ENCODE results near the gene TRIM38. TPM values are rescaled to one million over a fixed set of nuclear protein-coding genes. Genes with fewer than 3 reads are reported as not detected.

The TRIM38 gene
- total and polyA plus RNA-seq, 4 donors: 7.2 to 18.0 (median 10.1) TPM

DNA sequence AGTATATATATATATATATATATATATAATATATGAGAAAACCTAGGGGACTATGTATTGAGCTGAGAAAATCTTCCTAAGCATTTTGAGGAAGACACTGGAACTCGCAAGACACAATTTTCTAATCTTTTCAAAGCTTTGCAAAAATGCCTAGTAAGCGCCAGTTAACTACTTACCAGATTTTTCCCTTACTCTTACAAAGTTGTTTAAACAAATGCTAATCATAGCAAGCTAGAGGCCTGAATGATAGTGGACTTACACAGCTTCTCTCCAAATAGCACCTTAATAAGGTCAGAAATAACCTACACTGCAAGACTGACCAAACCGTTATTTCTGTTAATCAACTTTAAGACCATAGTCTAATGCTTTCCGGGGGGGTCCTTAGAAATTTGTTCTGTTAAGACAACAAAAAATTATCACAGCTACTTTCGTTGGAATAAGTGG is 68.6 kb downstream of the TRIM38 start:
- Histone ChIP-seq H3K27ac (ENCODE audit: low read depth in 1 of 2, low read length in 1 of 2) (no peak overlapping the region), H3K4me1 (ENCODE audit: control insufficient read depth in 5 of 5, insufficient read depth in 5 of 5, low read length in 5 of 5) (peaks cover 0 to 26% (median 8%) of the 10 kb centered on the region in 5 donors), H3K36me3 (ENCODE audit: control insufficient read depth in 4 of 4, insufficient read depth in 4 of 4, low read length in 4 of 4) (no peaks in the 10 kb centered on the region), H3K9me3 (ENCODE audit: control insufficient read depth in 4 of 4, insufficient read depth in 3 of 4, low read length in 3 of 4) (no peaks in the 10 kb centered on the region), H3K27me3 (ENCODE audit: control insufficient read depth in 3 of 3, insufficient read depth in 3 of 3, low read length in 2 of 3) (no peaks in the 10 kb centered on the region), H3K9ac (ENCODE audit: insufficient read depth in 1 of 2, low read length in 2 of 2) (peak overlapping the region; percentile 57 to 93), H3K4me3 (no peak overlapping the region)
- DNase-seq (peak in 1 of 3 donors; percentile 63), ATAC-seq (ENCODE audit: insufficient read depth, low FRiP score) (no peak)
- TF ChIP-seq, protein P1, sequence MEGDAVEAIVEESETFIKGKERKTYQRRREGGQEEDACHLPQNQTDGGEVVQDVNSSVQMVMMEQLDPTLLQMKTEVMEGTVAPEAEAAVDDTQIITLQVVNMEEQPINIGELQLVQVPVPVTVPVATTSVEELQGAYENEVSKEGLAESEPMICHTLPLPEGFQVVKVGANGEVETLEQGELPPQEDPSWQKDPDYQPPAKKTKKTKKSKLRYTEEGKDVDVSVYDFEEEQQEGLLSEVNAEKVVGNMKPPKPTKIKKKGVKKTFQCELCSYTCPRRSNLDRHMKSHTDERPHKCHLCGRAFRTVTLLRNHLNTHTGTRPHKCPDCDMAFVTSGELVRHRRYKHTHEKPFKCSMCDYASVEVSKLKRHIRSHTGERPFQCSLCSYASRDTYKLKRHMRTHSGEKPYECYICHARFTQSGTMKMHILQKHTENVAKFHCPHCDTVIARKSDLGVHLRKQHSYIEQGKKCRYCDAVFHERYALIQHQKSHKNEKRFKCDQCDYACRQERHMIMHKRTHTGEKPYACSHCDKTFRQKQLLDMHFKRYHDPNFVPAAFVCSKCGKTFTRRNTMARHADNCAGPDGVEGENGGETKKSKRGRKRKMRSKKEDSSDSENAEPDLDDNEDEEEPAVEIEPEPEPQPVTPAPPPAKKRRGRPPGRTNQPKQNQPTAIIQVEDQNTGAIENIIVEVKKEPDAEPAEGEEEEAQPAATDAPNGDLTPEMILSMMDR (IDR thresholded peaks at IDR 0.05; ENCODE audit: control extremely low read depth, extremely low read depth): no peak
- 28 to 42% methylated on average over 5 of the region's 5 CpGs for WGBS, 2 donors

DNA sequence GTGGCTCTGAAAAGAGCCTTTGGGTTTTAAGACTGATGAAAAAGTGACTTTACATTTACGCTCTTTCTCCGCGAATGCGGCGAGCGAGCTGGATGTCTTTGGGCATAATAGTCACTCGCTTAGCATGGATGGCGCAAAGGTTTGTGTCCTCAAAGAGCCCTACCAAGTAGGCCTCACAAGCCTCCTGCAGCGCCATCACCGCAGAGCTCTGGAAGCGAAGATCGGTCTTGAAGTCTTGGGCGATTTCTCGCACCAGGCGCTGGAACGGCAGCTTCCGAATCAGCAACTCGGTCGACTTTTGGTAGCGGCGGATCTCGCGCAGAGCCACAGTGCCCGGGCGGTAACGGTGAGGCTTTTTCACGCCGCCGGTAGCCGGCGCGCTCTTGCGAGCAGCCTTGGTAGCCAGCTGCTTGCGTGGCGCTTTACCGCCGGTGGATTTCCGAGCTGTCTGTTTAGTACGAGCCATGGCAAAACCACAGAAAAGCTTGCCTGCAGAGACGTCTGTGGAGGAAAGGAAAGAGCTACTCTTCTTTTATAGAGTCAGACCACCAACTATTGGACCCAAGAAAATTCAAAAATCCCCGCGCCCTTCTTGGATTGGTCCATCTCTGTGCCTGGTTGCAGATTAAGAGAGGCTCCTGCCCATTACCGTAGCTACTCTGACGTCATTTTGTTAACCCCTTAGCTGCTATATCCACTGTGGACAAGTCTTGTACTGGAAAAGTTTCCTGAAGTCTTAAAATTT is 69.2 kb downstream of the TRIM38 start:
- Histone ChIP-seq H3K9ac (ENCODE audit: insufficient read depth in 1 of 2, low read length in 2 of 2) (peak overlapping the region; percentile 66 to 93), H3K9me3 (ENCODE audit: control insufficient read depth in 4 of 4, insufficient read depth in 3 of 4, low read length in 3 of 4) (no peaks in the 10 kb centered on the region), H3K27me3 (ENCODE audit: control insufficient read depth in 3 of 3, insufficient read depth in 3 of 3, low read length in 2 of 3) (no peaks in the 10 kb centered on the region), H3K4me3 (peak overlapping the region; percentile 36), H3K36me3 (ENCODE audit: control insufficient read depth in 4 of 4, insufficient read depth in 4 of 4, low read length in 4 of 4) (no peaks in the 10 kb centered on the region), H3K4me1 (ENCODE audit: control insufficient read depth in 5 of 5, insufficient read depth in 5 of 5, low read length in 5 of 5) (peaks cover 0 to 26% (median 8%) of the 10 kb centered on the region in 5 donors), H3K27ac (ENCODE audit: low read depth in 1 of 2, low read length in 1 of 2) (peak overlapping the region in 1 of 2 donors; percentile 66)
- WGBS, 2 donors: 3 to 4% methylated on average over 44 of the region's 44 CpGs
- TF ChIP-seq, protein P1 (IDR thresholded peaks at IDR 0.05; ENCODE audit: control extremely low read depth, extremely low read depth): no peak
- ATAC-seq (ENCODE audit: insufficient read depth, low FRiP score): peak; percentile 61
- peak; percentile 96 to 99 (median 99) for DNase-seq

DNA sequence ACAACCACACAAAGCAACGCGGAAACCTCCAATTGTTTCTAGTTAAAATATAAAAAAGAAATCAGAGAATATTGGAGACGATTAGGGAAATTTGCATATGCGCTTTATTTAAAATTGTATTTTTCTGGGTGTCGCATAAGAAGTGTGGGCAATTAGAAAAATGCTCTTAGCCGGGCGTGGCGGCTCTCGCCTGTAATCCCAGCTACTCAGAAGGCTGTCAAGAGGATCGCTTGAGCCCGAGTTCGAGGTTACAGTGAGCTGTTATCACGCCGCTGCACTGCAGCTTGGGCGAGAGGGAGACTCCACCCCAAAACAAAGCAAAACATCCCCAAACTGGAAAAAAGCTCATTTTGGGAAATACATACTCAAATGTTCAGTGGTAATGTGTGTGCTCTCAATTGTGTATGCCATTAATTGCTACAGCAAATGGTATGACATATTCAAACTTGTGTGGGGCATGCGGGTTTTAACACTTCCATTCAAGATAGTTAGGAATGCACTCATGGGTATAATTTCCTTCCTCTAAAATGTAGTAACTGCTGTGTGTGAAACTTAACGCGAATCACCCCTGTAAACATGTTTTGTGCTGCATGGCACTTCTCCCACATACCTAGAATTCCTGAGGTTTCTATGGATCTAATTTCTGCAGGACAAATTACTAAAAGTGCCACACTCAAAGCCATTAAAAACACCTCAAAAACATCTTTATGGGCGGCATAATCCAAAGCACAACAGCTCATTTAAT is 69.9 kb downstream of the TRIM38 start:
- TF ChIP-seq, protein P1 (IDR thresholded peaks at IDR 0.05; ENCODE audit: control extremely low read depth, extremely low read depth): no peak
- peak overlapping the region; percentile 66 to 93 for H3K9ac ChIP-seq (ENCODE audit: insufficient read depth in 1 of 2, low read length in 2 of 2)
- no peaks in the 10 kb centered on the region for H3K9me3 ChIP-seq (ENCODE audit: control insufficient read depth in 4 of 4, insufficient read depth in 3 of 4, low read length in 3 of 4)
- no peaks in the 10 kb centered on the region for H3K36me3 ChIP-seq (ENCODE audit: control insufficient read depth in 4 of 4, insufficient read depth in 4 of 4, low read length in 4 of 4)
- peaks cover 0 to 24% (median 8%) of the 10 kb centered on the region in 5 donors for H3K4me1 ChIP-seq (ENCODE audit: control insufficient read depth in 5 of 5, insufficient read depth in 5 of 5, low read length in 5 of 5)
- H3K4me3 ChIP-seq: no peak overlapping the region
- H3K27me3 ChIP-seq (ENCODE audit: control insufficient read depth in 3 of 3, insufficient read depth in 3 of 3, low read length in 2 of 3): no peaks in the 10 kb centered on the region
- peak; percentile 1 for ATAC-seq (ENCODE audit: insufficient read depth, low FRiP score)
- WGBS, 2 donors: 0% methylated on average over 19 of the region's 19 CpGs
- peak; percentile 64 to 82 (median 75) for DNase-seq
- peak overlapping the region; percentile 76 to 90 for H3K27ac ChIP-seq (ENCODE audit: low read depth in 1 of 2, low read length in 1 of 2)
